HG02884 (cell line): ENCODE results near the gene COPRS.

Experiments used
- ATAC-seq: cut with Tn5 transposase; IDR thresholded peaks from one replicate; pipeline ENCODE4 v1.9.1; 2021; ENCODE audit warnings: mild to moderate bottlenecking, moderate library complexity; ENCODE audit not compliant: unreplicated experiment

Gene COPRS

GRCh38 chr17:31858642-31859486 is at the start of gene COPRS:
Gene COPRS, minus strand, starts transcription at chr17:31859244. Its CDS starts 45 bp downstream, at chr17:31859199.
- no peak for ATAC-seq

GRCh38 chr17:31908386-31908785 is 49.3 kb upstream of the COPRS start:
- ATAC-seq, result no peak

- no peak for ATAC-seq
Measured at GRCh38 chr17:31907342-31907962, 48.4 kb upstream of the COPRS start.

DNA sequence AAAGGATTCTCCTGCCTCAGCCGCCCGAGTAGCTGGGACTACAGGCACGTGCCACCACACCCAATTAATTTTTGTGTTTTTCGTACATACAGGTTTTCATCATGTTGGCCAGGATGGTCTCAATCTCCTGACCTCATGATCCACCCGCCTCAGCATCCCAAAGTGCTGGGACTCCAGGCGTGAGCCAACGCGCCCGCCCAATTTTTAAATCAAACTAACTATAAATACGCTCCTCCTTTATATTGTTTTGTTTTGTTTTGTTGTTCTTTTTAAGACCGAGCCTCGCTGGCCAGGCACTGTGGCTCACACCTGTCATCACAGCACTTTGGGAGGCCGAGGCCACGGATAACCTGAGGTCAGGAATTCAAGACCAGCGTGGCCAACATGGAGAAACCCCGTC is 44.4 kb upstream of the COPRS start:
- ATAC-seq, result no peak

DNA sequence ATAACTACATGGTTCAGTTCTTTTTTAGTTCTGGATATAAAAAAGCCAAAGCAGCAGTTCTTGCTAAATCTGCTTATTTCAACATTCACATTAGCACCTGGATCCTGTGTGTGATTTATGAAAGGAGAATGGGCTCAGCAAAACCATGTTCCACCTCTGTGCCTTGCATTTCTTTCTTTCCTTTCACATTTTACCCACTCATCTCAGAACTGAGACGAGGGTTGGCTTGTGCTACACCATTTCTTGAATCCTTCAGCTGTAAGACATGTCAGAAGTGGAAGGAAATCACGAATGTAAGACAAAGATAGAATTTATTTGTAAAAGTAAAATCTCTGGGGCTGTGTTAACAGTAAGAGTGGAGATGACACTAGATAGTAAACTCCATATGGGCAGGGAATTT is 43.6 kb upstream of the COPRS start:
- no peak for ATAC-seq

DNA sequence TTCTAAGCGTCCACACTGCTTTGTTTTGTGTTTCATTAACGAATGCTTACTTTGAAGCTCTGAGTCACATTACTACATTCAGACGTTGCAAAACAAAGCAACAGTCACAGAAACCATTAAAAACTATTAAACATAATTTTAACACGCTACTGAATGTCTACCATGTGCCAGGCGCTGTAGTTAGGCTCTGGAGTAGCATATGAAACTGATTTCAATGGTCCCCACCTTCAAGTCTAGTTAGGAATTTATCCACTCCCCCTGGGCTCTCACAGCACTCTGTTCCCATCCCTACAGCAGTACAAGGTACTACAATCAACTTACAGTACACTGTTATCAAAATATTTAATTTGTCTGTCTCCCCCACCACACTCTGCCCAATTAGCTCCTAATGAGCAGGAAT is 41.8 kb upstream of the COPRS start:
- ATAC-seq, result no peak

- no peak for ATAC-seq
Measured at GRCh38 chr17:31888124-31888523, 29.1 kb upstream of the COPRS start.

DNA sequence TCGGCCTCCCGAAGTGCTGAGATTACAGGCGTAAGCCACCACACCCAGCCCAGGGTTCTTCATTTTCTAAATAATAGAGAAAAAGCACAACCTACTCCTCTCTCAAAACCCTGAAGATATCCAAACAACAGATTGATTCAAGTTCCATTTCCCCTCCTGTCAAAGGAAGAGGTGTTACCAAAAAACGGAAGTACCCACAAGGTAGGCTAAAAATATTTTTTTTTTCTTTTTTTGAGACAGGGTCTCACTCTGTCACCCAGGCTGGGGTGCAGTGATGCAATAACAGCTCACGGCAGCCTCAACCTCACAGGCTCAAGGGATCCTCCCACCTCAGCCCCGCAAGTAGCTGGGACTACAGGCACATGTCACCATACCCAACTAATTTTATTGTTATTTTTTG is 23.5 kb upstream of the COPRS start:
- no peak for ATAC-seq

GRCh38 chr17:31880311-31880710 is 21.3 kb upstream of the COPRS start:
- ATAC-seq, result no peak

GRCh38 chr17:31878703-31879073 is 19.6 kb upstream of the COPRS start:
- ATAC-seq, result no peak

DNA sequence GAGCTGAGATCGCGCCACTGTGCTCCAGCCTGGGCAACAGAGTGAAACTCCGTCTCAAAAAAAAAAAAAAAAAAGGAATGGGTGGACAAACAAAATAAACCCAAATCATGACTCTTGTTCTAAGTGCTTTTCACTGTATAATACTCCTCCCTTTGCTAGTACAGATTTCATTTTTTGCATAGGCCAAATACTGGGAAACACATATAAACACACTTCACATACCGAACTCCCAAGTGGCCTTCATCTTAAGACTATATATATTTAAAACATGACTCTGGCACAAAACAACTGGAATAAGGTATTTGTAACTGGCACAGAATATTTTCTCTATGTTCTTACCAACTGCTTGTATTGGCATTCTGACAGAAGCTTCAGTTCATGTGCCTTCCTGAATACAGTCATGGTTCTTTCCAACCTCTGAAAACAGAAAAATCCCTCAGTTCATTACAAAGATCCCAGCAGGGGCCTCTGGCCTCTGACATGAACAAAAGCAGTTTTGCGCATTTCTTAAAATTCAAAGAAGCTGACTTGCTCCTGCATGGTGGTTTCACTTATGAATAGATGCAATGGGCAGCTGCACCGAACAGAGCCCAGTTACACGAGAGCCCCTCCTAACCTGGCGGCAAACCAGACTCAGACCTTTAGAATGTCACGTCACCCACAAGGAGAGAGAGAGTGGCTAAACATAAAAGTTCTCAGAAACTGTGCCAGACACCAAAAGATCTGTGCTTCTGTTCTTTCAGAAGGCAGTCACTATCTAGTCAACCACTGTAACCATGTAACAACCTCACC is 19.1 kb upstream of the COPRS start:
- no peak for ATAC-seq

DNA sequence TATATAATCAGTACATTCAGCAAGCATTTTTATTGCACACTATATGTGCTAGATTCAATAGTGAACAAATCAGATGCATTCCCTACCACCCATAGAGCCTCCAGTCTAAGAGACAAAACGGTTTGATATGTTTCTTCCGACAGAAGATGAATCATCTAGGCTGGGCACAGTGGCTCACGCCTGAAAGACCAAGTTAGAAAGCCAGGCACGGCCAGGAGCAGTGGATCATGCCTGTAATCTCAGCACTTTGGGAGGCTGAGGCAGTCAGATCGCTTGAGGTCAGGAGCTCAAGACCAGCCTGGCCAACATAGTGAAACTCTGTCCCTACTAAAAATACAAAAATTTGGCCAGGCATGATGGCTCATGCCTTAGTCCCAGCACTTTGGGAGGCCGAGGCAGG is 18.3 kb upstream of the COPRS start:
- no peak for ATAC-seq

GRCh38 chr17:31875081-31875480 is 16.0 kb upstream of the COPRS start:
- ATAC-seq, result no peak

GRCh38 chr17:31869797-31870568 is 10.9 kb upstream of the COPRS start:
- no peak for ATAC-seq

DNA sequence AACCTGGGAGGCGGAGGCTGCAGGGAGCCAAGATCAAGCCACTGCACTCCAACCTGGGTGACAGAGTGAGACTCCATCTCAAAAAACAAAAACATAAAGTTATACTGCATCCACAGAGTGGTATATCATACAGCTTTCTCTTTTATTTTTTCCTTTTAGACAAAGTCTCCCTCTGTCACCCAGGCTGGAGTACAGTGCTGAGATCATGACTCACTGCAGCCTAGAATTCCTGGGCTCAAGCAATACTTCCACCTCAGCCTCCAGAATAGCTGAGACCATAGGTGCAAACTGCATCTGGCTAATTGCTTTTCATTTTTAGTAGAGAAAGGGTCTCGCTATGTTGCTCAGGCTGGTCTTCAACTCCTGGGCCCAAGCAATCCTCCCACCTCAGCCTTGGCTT is 10.0 kb upstream of the COPRS start:
- no peak for ATAC-seq

DNA sequence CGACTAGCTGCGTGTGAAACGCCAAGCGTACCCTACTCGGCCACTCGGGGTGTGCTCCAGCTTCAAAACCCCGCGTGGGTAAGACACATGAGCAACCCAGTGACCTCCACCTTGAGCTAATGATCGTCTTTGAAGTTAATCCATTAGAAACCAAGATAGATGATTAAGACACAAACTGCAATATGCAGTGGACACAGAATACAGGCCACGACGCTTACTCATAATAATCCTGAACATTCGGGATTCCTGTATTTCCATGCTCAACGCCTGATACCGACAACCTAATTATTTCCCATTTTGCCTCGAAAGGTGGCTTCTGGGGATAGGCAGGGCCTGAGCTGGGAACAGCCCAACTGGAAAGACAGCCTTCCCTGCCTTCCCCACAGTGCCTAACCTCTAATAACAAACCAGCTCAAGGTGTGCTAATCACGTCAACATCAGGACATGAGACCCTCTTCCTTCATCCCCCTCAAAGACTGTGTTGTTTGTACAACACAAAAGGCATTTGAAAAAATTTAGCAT is 504 bp upstream of the COPRS start:
- no peak for ATAC-seq

DNA sequence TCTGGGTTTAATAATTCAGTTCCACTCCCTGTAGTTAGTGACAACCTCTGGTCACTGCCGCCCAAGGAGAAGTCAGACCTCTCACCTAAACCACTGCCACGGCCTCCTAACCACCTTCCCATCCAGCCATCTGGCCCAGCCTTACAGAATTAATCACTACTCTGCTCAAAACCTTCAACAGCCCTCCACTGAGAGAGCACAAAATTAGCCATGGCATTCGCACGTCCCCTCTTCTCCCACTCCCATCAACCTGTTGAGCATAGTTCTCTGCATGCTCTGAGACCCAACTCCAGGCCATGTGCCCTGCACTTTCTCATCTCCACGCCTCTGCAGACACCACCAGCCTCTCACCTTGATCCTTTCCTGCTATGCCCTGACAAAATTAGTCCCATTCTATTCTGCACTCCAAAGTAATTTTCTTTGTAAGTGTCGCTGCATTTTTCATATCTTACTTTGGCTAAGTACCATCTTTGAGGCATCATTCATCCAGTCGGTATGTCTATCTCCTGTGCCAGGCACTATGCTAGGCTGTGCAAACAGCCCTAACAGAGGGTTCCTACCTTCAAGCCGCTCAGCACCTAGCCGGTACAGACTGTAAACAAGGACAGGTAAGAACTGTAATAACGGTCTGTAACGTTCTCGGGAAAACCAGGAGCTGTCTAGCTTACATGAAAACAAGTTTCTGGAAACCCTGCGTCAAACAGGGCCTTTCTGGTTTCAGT is 963 bp downstream of the COPRS start:
- ATAC-seq, result no peak

DNA sequence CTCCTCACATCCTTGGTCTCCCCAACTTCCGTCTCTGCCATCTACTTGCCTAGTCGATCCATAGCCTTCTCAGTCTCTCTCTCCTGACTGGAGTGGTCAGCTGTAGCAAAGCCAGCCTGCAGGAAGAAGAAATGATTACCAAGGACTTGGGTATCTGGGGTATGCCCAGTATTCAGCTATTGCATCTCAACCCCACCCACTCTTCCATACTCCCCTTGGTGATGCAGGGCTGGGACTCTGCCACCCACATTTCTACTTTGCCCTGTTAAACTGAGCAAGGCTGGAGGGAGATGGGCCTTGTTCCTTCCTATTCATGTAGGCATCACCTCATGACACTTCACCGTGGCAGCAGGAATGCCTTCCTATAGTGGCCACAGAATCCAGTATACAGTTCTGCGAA is 2.3 kb downstream of the COPRS start:
- no peak for ATAC-seq

DNA sequence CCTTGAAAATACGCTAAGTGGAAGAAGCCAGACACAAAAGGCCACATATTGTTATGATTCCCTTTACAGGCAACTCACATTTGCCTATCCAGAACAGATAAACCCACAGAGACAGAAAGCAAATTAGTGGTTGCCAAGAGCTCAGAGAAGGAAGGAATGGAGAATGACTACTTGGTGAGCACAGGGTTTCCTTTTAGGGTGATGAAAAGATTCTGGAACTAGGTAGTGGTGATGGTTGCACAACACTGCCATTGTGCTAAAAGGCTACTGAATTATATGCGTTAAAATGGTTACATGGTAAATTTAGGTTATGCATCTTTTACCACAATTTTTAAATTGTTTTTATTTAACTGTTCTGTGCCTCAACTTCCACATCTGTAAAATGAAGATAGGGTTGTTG is 4.4 kb downstream of the COPRS start:
- ATAC-seq, result no peak

- ATAC-seq, result no peak
Measured at GRCh38 chr17:31853911-31854470, 5.1 kb downstream of the COPRS start.
